CD4-positive, CD25-positive, alpha-beta regulatory T cell (primary cell): ENCODE data around the gene GPRIN2. TPM values are rescaled to one million over a fixed set of nuclear protein-coding genes. Genes with fewer than 3 reads are reported as not detected.
"Not testable (repeated sequence)": the region's sequence is repeated elsewhere in the genome, so short reads cannot be mapped to it uniquely, and the experiment has no call there.

ENCODE experiments used
- ATAC-seq, 2 donors: fragments of 150-1000 bp; cut with Tn5 transposase; one replicate each; pipeline ENCODE4 v1.10.0; 2021; ENCODE audit warnings: low read depth in 2 of 2, moderate number of reproducible peaks in 2 of 2, moderate library complexity in 1 of 2
- DNase-seq, 3 donors: peaks; one replicate each; pipeline versions ENCODE4 v3.0.0 to v3.0.0-alpha.2; 2012 to 2022; ENCODE audit warnings: mixed read lengths in 1 of 3
- H3K27ac ChIP-seq: one replicate; pipeline ENCODE4 v1.7.0; 2013; ENCODE audit warnings: mild to moderate bottlenecking, low read length; ENCODE audit not compliant: insufficient read depth, poor library complexity, severe bottlenecking
- H3K27me3 ChIP-seq: one replicate; pipeline ENCODE4 v1.7.0; 2013; ENCODE audit warnings: low read length; ENCODE audit not compliant: control insufficient read depth, insufficient read depth
- H3K36me3 ChIP-seq: one replicate; pipeline ENCODE4 v1.7.0; 2013; ENCODE audit warnings: mild to moderate bottlenecking, low read length, moderate library complexity; ENCODE audit not compliant: control insufficient read depth, insufficient read depth
- H3K4me1 ChIP-seq: 2 replicates; pipeline ENCODE4 v1.7.0; 2013; ENCODE audit warnings: mild to moderate bottlenecking, low read length; ENCODE audit not compliant: insufficient read depth, control insufficient read depth, poor library complexity, severe bottlenecking
- H3K4me3 ChIP-seq: one replicate; pipeline ENCODE4 v1.7.0; 2013; ENCODE audit warnings: low read depth, mild to moderate bottlenecking, low read length, moderate library complexity
- H3K9me3 ChIP-seq, 2 experiments: 1 replicate in 1 of 2; 2 replicates in 1 of 2; pipeline ENCODE4 v1.7.0; 2013; ENCODE audit warnings: low read length in 2 of 2, mild to moderate bottlenecking in 1 of 2, moderate library complexity in 1 of 2; ENCODE audit not compliant: control insufficient read depth in 2 of 2
- H3K27ac Mint-ChIP-seq, 3 donors: one replicate each; pipeline ENCODE4 v1.8.0; 2020 to 2022; ENCODE audit warnings: mild to moderate bottlenecking in 3 of 3, mixed read lengths in 3 of 3, moderate library complexity in 2 of 3
- H3K27me3 Mint-ChIP-seq: one replicate; pipeline ENCODE4 v1.8.0; 2022; ENCODE audit warnings: mild to moderate bottlenecking, mixed read lengths
- H3K36me3 Mint-ChIP-seq: one replicate; pipeline ENCODE4 v1.8.0; 2020; ENCODE audit warnings: mixed read lengths
- H3K4me1 Mint-ChIP-seq, 4 donors: one replicate each; pipeline ENCODE4 v1.8.0; 2020 to 2022; ENCODE audit warnings: mixed read lengths in 4 of 4, mild to moderate bottlenecking in 1 of 4
- H3K4me3 Mint-ChIP-seq, 4 donors: one replicate each; pipeline ENCODE4 v1.8.0; 2020 to 2022; ENCODE audit warnings: mild to moderate bottlenecking in 4 of 4, mixed read lengths in 4 of 4, moderate library complexity in 3 of 4
- H3K9me3 Mint-ChIP-seq, 7 donors: one replicate each; pipeline ENCODE4 v1.8.0; 2020 to 2022; ENCODE audit warnings: mixed read lengths in 7 of 7, mild to moderate bottlenecking in 3 of 7, moderate library complexity in 2 of 7
- polyA plus RNA-seq, 4 donors: library from polyadenylated mRNA; unstranded; fragments of 300-500 nt; fragmentation: Illumina TruSeq; gene quantifications; one replicate each; pipeline ENCODE4 v1.2.3, GENCODE V29; 2021
- total RNA-seq: library from RNA; stranded (reverse); gene quantifications from one replicate; pipeline ENCODE4 v1.2.3, GENCODE V29; 2022

The GPRIN2 gene
- total RNA-seq (not detected), polyA plus RNA-seq (not detected)

DNA sequence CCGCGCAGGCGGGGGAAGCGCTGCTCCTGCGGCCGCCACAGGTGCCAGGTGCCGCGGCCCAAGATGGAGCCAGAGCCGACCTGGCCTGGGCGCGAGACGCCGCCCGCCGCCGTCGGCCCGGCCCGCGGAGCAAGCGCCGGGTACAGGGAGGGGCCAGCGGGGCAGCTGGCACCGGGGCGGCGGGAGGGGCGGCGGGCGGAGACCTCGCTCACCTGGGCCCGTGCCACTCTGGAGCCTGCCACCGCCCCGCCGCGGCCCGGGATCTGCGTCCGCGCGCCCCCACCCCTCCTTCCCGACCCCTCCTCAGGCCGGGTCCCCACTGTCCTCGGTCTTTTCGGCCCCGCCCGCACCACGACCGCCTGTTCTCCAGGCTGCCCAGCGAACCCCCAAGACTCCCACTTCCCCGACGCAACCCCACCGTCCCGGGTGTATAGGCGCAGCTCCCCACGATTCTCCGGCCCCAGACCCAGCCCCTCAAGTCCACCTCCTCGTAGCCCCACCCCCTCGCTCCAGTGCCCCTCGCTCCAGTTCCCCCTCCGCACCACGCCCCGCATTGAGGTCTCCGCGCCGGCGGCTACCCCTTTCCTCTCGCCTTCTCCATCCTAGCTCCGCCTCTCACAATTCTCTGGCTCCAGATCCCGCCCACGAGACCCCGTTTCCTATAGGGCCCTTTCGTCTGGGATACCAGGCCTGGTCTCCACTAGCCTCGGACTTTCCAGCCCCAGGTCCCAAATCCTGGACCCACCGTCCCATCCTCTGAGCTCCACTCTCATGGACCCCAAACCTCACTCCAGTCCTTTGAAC lies at the start of gene GPRIN2:
TSS of gene GPRIN2 (minus strand) at position 144 of the 804 bp plus-strand sequence. CDS start 5,922 bp downstream, outside the sequence.
- ATAC-seq: no peak

GRCh38 chr10:46600516-46600915 lies 44.1 kb upstream of the GPRIN2 start:
- H3K27me3 Mint-ChIP-seq, H3K4me3 Mint-ChIP-seq, H3K27me3 ChIP-seq, H3K27ac ChIP-seq, H3K9me3 ChIP-seq, H3K4me3 ChIP-seq, DNase-seq, H3K4me1 ChIP-seq, H3K9me3 Mint-ChIP-seq, H3K36me3 ChIP-seq, H3K36me3 Mint-ChIP-seq, H3K4me1 Mint-ChIP-seq, H3K27ac Mint-ChIP-seq: not testable (repeated sequence)
- ATAC-seq: peak; percentile 50 to 59

More for the DNA sequence above, at the start of gene GPRIN2:
- Histone ChIP-seq H3K4me1 (no peaks in the 10 kb centered on the region), H3K36me3 (no peaks in the 10 kb centered on the region), H3K27ac (no peak within 1 kb of the TSS), H3K4me3 (no peak within 1 kb of the TSS), H3K9me3 (no peaks in the 10 kb centered on the region), H3K27me3 (peaks cover 13% of the 10 kb centered on the region)
- Mint-ChIP-seq H3K27ac (no peak within 1 kb of the TSS), H3K4me1 (peaks cover 0 to 15% (median 0%) of the 10 kb centered on the region in 4 donors), H3K27me3 (peaks cover 21% of the 10 kb centered on the region), H3K36me3 (no peaks in the 10 kb centered on the region), H3K9me3 (no peaks in the 10 kb centered on the region), H3K4me3 (peak within 1 kb of the TSS in 2 of 4 donors; percentile 52 to 85)
- no peak for DNase-seq

DNA sequence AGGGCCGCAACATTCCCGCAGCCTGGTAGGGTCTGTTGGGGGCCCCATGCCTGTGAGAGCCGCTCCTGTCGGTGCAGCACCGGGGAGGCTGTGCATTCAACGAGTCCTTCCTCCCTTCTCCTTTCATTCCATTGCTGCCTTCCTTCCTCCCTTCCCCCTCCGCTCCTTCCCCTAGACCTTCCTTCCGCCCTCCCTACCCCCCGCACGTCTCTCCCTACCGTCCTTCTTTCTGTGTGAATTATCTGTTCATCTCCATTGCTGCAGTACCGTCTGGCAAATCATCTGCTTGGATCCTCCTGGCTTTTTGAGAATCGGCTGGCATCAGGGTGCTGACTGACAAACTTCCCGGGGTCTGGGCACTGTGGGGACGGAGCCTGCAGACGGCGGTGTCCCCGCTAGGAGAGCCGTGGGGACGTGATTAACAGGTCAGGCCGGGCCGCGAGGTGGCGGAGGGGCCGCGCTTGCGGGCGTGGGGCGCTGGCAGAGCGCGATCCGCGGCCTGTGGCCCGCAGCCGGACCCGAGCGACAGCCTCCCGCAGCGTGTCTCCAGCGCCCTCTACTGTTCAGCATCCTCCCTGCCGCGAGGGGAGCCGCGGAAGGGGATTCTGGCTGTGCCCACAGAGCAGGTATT lies 41.3 kb upstream of the GPRIN2 start:
- H3K4me1 Mint-ChIP-seq, H3K27me3 Mint-ChIP-seq, H3K9me3 ChIP-seq, H3K4me3 ChIP-seq, H3K27ac Mint-ChIP-seq, H3K9me3 Mint-ChIP-seq, H3K4me3 Mint-ChIP-seq, H3K36me3 Mint-ChIP-seq, H3K27me3 ChIP-seq, H3K27ac ChIP-seq, H3K4me1 ChIP-seq, H3K36me3 ChIP-seq: not testable (repeated sequence)
- DNase-seq (peak in 1 of 3 donors; percentile 40), ATAC-seq (peak; percentile 68 to 74)

DNA sequence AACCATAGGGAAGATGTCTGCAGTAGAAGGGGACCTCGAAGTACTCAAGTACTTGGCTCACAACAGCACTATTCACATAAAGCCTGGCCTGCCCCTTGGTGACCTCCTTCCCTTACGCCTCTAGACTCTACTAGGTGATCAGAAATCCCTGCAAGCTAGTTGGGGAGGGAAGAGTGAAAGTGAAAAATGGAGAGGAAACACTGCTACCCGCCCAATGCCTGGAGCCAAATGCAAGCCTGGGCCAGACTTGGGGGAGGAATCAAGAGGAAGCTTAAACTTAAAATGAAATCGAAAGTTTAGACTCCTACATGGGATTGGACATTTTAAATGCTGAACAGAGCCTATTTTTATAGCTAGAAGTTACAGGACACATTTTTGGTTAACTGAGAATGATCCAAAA lies 40.1 kb upstream of the GPRIN2 start:
- H3K9me3 ChIP-seq, H3K36me3 ChIP-seq, H3K4me3 ChIP-seq, H3K36me3 Mint-ChIP-seq, H3K4me1 ChIP-seq, H3K27me3 Mint-ChIP-seq, H3K27me3 ChIP-seq, DNase-seq, H3K9me3 Mint-ChIP-seq, H3K27ac Mint-ChIP-seq, H3K27ac ChIP-seq, H3K4me3 Mint-ChIP-seq, H3K4me1 Mint-ChIP-seq, ATAC-seq: not testable (repeated sequence)

- ATAC-seq, H3K27ac ChIP-seq, H3K27me3 ChIP-seq, H3K9me3 ChIP-seq, H3K4me1 ChIP-seq, DNase-seq, H3K4me3 Mint-ChIP-seq, H3K36me3 ChIP-seq, H3K36me3 Mint-ChIP-seq, H3K27me3 Mint-ChIP-seq, H3K9me3 Mint-ChIP-seq, H3K27ac Mint-ChIP-seq, H3K4me3 ChIP-seq, H3K4me1 Mint-ChIP-seq: not testable (repeated sequence)
Observed at GRCh38 chr10:46594453-46595063, 38.1 kb upstream of the GPRIN2 start.

GRCh38 chr10:46593307-46593706 lies 36.8 kb upstream of the GPRIN2 start:
- H3K4me3 ChIP-seq, H3K4me3 Mint-ChIP-seq, H3K27ac Mint-ChIP-seq, H3K4me1 ChIP-seq, H3K9me3 Mint-ChIP-seq, H3K36me3 ChIP-seq, H3K4me1 Mint-ChIP-seq, H3K9me3 ChIP-seq, DNase-seq, H3K27ac ChIP-seq, H3K36me3 Mint-ChIP-seq, H3K27me3 Mint-ChIP-seq, ATAC-seq, H3K27me3 ChIP-seq: not testable (repeated sequence)

GRCh38 chr10:46591053-46591452 lies 34.6 kb upstream of the GPRIN2 start:
- H3K9me3 ChIP-seq, H3K9me3 Mint-ChIP-seq, H3K4me1 ChIP-seq, DNase-seq, H3K36me3 ChIP-seq, H3K4me3 Mint-ChIP-seq, H3K27ac ChIP-seq, ATAC-seq, H3K4me1 Mint-ChIP-seq, H3K4me3 ChIP-seq, H3K27me3 Mint-ChIP-seq, H3K27me3 ChIP-seq, H3K36me3 Mint-ChIP-seq, H3K27ac Mint-ChIP-seq: not testable (repeated sequence)

DNA sequence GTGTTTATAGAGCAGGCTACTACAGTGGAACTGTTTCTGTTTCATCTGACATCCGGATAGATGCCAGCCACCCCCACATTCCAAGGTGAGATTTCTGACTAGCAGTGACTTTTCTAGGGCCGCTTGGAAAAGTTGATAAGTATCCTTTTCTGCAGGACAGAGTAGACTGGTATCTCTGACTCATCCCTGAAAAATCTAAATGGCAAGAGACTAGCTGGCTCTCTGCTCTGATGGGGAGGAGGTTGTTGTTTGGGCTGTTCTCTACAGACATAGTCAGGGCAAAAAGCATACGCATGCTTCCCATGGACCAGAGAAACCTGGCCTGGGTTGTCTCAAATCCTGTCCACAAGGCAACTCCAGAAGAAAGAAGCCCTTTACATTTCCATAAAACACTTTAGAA lies 33.1 kb upstream of the GPRIN2 start:
- ATAC-seq, H3K27ac ChIP-seq, H3K4me1 Mint-ChIP-seq, H3K36me3 ChIP-seq, H3K36me3 Mint-ChIP-seq, H3K4me3 ChIP-seq, H3K4me1 ChIP-seq, H3K9me3 ChIP-seq, H3K27me3 Mint-ChIP-seq, H3K4me3 Mint-ChIP-seq, DNase-seq, H3K27me3 ChIP-seq, H3K27ac Mint-ChIP-seq, H3K9me3 Mint-ChIP-seq: not testable (repeated sequence)
